ENCODE data around the gene TSPAN12. TPM values are rescaled to one million over a fixed set of nuclear protein-coding genes. Genes with fewer than 3 reads are reported as not detected.
"Not testable (repeated sequence)": the region's sequence is repeated elsewhere in the genome, so short reads cannot be mapped to it uniquely, and the experiment has no call there.

TSPAN12 gene, protein sequence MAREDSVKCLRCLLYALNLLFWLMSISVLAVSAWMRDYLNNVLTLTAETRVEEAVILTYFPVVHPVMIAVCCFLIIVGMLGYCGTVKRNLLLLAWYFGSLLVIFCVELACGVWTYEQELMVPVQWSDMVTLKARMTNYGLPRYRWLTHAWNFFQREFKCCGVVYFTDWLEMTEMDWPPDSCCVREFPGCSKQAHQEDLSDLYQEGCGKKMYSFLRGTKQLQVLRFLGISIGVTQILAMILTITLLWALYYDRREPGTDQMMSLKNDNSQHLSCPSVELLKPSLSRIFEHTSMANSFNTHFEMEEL
- not detected for total RNA-seq

- DNase-seq, result peak; percentile 2
Observed at GRCh38 chr7:120857588-120858573, at the start of gene TSPAN12. TSS of gene TSPAN12 (minus strand) at chr7:120858144. CDS start at chr7:120856763, 1,381 bp downstream.

DNA sequence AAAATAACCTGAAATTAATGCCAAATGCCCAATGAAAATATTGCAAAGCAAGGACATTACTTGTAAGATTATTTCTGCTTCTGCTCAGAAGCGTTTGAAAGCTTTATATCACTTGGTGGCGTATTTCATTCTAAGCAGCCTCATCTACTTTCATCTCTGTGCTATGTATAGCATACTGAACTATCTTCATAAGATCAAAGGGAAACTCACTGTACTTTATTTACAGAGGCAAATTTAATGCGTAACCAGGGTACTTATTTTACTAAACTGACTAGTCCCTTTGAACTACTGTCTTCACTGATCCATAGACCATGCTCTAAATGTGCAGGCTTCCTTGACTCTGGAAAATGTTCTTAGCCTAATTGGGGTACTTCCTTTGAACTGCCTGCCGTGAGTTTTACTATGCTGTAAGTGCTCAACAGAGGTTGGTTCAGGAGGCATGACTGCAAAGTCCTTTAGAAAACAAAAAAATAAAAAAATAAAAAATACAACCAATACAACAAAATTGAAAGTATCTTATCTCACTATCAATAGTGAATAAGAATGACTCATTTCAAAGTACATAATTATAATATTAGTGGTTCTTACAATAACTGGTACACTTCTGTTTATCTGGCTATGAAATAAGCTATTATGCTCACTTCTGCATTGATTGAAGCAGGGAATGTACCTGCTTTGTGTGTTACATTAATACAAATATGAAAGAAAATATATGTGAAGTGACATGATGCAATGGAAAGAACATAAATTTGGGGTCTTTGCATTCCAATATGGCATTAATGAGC, 41.0 kb upstream of the TSPAN12 start:
- DNase-seq, result no peak

DNA sequence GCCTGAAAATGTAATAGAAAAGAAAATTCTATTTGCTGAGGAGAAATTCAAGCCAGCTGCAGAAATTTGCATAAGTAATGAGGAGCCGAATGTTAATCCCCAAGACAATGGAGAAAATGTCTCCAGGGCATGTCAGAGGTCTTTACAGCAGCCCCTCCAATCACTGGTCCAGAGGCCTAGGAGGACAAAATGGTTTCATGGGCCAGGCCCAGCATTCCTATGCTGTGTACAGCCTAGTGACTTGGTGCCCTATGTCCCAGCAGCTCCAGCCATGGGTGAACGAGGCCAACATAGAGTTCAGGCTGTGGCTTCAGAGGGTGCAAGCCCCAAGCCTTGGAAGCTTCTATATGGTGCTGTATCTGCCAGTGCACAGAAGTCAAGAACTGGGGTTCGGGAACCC, 37.3 kb upstream of the TSPAN12 start:
- DNase-seq, result not testable (repeated sequence)

GRCh38 chr7:120885602-120886001, 27.7 kb upstream of the TSPAN12 start:
- not testable (repeated sequence) for DNase-seq

GRCh38 chr7:120877701-120878100, 19.8 kb upstream of the TSPAN12 start:
- DNase-seq, result no peak

GRCh38 chr7:120876922-120877321, 19.0 kb upstream of the TSPAN12 start:
- no peak for DNase-seq

GRCh38 chr7:120874722-120875121, 16.8 kb upstream of the TSPAN12 start:
- DNase-seq, result no peak

GRCh38 chr7:120874016-120874415, 16.1 kb upstream of the TSPAN12 start:
- DNase-seq, result no peak

DNA sequence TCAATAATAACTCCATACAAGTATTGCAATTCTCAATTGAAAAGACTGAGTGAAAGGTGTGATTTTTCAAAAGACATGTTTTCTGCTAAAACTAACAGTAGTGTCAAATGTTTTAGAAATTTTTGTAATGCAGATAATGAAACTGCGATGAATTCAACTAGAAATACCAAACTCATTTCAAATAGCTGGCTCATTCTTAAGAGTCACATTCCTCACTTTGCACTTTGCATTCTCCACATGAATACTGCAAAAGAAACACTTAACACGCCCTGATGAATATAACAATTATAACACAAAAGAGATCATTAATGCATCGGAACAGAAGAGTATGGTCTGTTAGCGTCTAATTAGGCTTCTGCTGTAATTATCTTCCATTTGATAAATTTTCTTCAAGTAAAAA, 15.5 kb upstream of the TSPAN12 start:
- no peak for DNase-seq

DNA sequence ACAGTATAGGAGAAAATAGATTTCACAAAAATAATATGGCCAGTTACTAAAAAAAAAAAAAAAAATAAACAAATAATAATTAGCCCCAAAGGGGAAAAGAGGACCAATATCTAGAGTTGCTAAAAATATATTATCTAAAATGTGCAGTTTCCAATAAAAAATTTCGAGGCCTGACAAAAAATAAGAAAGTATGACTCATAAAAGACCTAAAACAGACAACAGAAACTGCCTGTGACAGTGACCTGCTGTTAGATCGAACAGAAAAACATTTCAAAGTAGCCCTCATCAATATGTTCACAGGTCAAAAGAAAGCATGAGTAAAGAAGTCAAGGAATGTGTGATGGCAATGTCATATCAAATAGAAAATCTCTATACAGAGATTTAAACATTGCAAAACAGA, 11.8 kb upstream of the TSPAN12 start:
- DNase-seq, result no peak

- no peak for DNase-seq
Observed at GRCh38 chr7:120867932-120868331, 10.0 kb upstream of the TSPAN12 start.

DNA sequence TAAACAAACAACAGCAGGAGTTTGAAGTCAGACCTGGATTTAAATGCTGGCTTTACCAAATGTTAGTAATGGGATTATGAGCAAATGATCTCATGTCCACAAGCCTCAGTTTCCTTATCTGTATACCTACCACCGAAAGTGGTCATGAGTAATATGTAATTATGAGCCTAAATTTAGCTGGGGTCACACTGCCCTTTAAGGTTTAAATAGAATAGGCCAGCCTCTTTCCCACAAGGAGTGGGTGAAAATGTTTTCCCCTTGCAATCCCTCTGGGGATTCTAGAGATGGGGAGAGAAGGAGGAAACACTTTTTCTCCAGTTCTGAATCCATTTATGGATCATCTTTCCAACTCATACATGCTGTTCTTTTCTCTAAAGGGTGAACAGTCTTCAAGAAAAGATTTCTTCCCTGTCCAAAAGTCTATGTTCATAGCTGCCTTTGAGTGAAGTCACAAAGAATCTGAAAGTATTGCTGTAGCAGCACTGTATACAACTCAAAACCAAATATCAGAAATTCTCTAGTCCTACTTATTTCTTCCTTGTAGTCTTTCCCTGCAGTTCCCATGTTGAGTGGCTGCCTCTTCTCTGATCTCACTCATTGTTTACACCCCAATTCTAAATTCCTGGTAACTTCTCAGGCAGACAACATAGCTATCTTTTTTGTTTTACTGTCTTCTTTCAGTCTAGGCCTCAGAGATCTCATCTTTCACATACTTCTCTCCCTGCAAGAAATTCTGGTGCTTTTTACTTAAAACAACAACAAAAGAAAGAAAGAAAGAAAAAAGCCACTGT, 7.4 kb upstream of the TSPAN12 start:
- no peak for DNase-seq

- no peak for DNase-seq
Observed at GRCh38 chr7:120864141-120864900, 6.4 kb upstream of the TSPAN12 start.

GRCh38 chr7:120862987-120863590, 5.1 kb upstream of the TSPAN12 start:
- DNase-seq, result no peak

- DNase-seq, result no peak
Observed at GRCh38 chr7:120860156-120860555, 2.2 kb upstream of the TSPAN12 start.

DNA sequence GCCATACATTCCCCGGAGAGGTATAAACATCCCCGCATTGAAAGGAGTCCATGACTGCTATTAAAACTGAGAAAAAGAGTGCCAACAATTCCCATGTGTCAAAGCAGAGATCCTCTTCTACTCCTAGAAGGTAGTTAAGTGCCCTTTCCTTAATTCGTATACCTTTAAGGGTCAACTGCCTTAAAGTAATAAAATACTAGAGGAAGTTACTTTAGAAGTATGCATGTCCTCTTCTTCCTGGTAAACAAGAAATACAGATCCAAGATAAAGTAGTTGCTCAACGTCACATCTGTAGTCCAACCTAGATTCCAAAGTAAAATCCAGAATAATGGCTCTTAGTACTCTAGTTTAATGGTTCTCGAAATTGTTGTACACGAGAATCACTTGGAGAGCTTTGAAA, 1.5 kb upstream of the TSPAN12 start:
- DNase-seq, result no peak

- DNase-seq, result no peak
Observed at GRCh38 chr7:120856621-120857352, 1.2 kb downstream of the TSPAN12 start.

DNA sequence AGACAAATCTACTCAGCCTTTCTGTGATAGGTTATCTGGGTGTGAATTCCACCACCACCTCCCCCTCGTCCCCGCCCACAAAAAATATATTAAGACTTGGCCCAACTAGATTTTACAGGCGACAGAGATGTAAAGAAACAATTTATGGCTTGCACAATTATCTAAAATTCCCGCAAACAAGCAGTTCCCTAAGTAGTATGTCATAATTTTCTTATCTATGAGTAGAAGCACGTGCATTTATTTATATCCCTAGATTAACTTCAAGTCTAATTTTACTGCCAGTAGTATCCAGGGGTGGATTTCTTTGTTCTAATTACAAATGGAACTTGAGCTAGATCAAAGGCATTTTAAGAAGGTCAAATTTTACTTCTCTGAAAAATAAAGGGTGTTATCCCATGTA, 1.7 kb downstream of the TSPAN12 start:
- DNase-seq, result no peak

GRCh38 chr7:120852700-120853099, 5.2 kb downstream of the TSPAN12 start:
- no peak for DNase-seq

DNA sequence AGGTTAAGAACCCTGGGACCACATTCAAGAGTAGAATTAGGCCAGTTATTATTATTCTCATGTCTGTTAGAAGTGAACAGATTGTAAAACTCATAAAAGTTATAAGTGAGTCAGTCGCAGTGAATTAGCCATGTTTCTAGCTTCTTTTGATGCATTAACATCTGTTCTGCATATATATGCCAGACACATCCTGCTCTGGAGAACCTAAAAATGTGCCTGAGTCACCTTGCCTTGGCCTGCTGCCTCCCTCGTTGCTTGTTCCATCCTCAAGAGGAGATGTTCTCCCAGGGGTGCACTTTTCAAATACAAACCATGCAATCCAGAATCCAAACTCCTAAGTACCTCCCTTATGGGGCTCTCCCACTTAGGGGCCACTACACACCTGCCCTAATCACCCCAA, 14.8 kb downstream of the TSPAN12 start:
- DNase-seq, result no peak

Measured in effector CD4-positive, alpha-beta T cell (primary cell).